Ishikawa (cell line): Measurements from ENCODE around the gene DHX30.

Experiments used
- CEBPB ChIP-seq: IDR thresholded peaks from 2 replicates; pipeline ENCODE4 v1.6.1; 2012
- CREB1 ChIP-seq: IDR thresholded peaks from 2 replicates; pipeline ENCODE4 v1.6.1; 2012; ENCODE audit warnings: low read depth
- MAX ChIP-seq: IDR thresholded peaks from 2 replicates; pipeline ENCODE4 v1.6.1; 2012
- REST ChIP-seq: IDR thresholded peaks from 2 replicates; pipeline ENCODE4 v1.6.1; 2012; ENCODE audit warnings: low read depth, mild to moderate bottlenecking

GRCh38 chr3:47890126-47890827, 87.3 kb downstream of the DHX30 start:
- TF ChIP-seq CREB1 (no peak), MAX (no peak), REST (no peak), CEBPB (no peak)
